WTC11 (cell line): ENCODE results near the gene C17orf67. TPM values are rescaled to one million over a fixed set of nuclear protein-coding genes. Genes with fewer than 3 reads are reported as not detected.
A peak's percentile ranks its signal among the peaks of the same experiment; 100 is the strongest.

Experiments used
- ATAC-seq: fragments of 200-7000 bp; cut with Tn5 transposase; 2 replicates; pipeline ENCODE4 v1.10.0; 2021; ENCODE audit warnings: mild to moderate bottlenecking, moderate library complexity
- CTCF ChIA-PET: fragments of 300-600 bp; sonication (Branson Sonifier 250); formaldehyde crosslinking; loops from one replicate; lab custom pipeline; 2021; ENCODE audit warnings: antibody characterized with exemption; lab: Charles Lee
- POLR2A ChIA-PET: fragments of 350-600 bp; sonication (Branson Sonifier 250); formaldehyde crosslinking; loops from one replicate; lab custom pipeline; 2021; ENCODE audit warnings: antibody characterized with exemption; lab: Charles Lee
- DNase-seq: peaks from one replicate; pipeline ENCODE4 v3.0.0; 2021; ENCODE audit warnings: low spot score
- H3K27ac Mint-ChIP-seq: 2 replicates; pipeline ENCODE4 v1.8.0; 2021; ENCODE audit warnings: mixed read lengths
- H3K27me3 Mint-ChIP-seq: 2 replicates; pipeline ENCODE4 v1.8.0; 2021; ENCODE audit warnings: low read depth, mild to moderate bottlenecking, moderate library complexity, mixed read lengths
- H3K36me3 Mint-ChIP-seq: 2 replicates; pipeline ENCODE4 v1.8.0; 2021; ENCODE audit warnings: mixed read lengths
- H3K4me1 Mint-ChIP-seq: 2 replicates; pipeline ENCODE4 v1.8.0; 2022; ENCODE audit warnings: mixed read lengths
- H3K4me3 Mint-ChIP-seq: 2 replicates; pipeline ENCODE4 v1.8.0; 2021; ENCODE audit warnings: mild to moderate bottlenecking, moderate library complexity, mixed read lengths
- H3K9me3 Mint-ChIP-seq: 2 replicates; pipeline ENCODE4 v1.8.0; 2021; ENCODE audit warnings: mixed read lengths
- AR ChIP-seq: fragments of 250-450 bp; sonication (Bioruptor Pico); IDR thresholded peaks from 2 replicates; pipeline ENCODE4 v1.9.0; 2021; ENCODE audit warnings: mild to moderate bottlenecking
- CTCF ChIP-seq: fragments of 200-600 bp; IDR thresholded peaks from 2 replicates; pipeline ENCODE4 v1.8.0; 2022; ENCODE audit warnings: antibody characterized with exemption
- ESRRA ChIP-seq: sonication (generic); formaldehyde crosslinking; IDR thresholded peaks from 2 replicates; pipeline ENCODE4 v1.8.1; 2022; ENCODE audit warnings: mild to moderate bottlenecking, missing genetic modification reagents, borderline replicate concordance
- KAT7 ChIP-seq: sonication (generic); formaldehyde crosslinking; IDR thresholded peaks from 2 replicates; pipeline ENCODE4 v1.8.1; 2023; ENCODE audit warnings: missing genetic modification reagents, mild to moderate bottlenecking, borderline replicate concordance
- USF2 ChIP-seq: sonication (generic); formaldehyde crosslinking; IDR thresholded peaks from 2 replicates; pipeline ENCODE4 v1.8.1; 2023; ENCODE audit warnings: mild to moderate bottlenecking, missing genetic modification reagents, moderate library complexity
- ZBTB21 ChIP-seq: sonication (generic); formaldehyde crosslinking; IDR thresholded peaks from 2 replicates; pipeline ENCODE4 v1.8.1; 2023; ENCODE audit warnings: mild to moderate bottlenecking, missing genetic modification reagents, borderline replicate concordance
- ZNF232 ChIP-seq: sonication (generic); formaldehyde crosslinking; IDR thresholded peaks from 2 replicates; pipeline ENCODE4 v1.8.0; 2022; ENCODE audit warnings: mild to moderate bottlenecking, missing genetic modification reagents
- total RNA-seq: library from RNA; stranded (reverse); gene quantifications from 3 replicates; pipeline ENCODE4 v1.2.3, GENCODE V29; 2021
- TF ChIP-seq, protein P1 (sequence below): fragments of 250-450 bp; sonication (Bioruptor Pico); IDR thresholded peaks from 2 replicates; pipeline ENCODE4 v2.1.2; 2022; ENCODE audit warnings: mild to moderate bottlenecking, moderate library complexity
- TF ChIP-seq, protein P2 (sequence below): sonication (generic); formaldehyde crosslinking; IDR thresholded peaks from 2 replicates; pipeline ENCODE4 v1.8.1; 2022; ENCODE audit warnings: mild to moderate bottlenecking, missing genetic modification reagents, moderate library complexity, borderline replicate concordance
- TF ChIP-seq, protein P3 (sequence below): sonication (generic); formaldehyde crosslinking; IDR thresholded peaks from 2 replicates; pipeline ENCODE4 v1.8.0; 2023; ENCODE audit warnings: mild to moderate bottlenecking, missing genetic modification reagents

The C17orf67 gene
- total RNA-seq, 1 experiment from 2014 or later = 3.3 TPM

DNA sequence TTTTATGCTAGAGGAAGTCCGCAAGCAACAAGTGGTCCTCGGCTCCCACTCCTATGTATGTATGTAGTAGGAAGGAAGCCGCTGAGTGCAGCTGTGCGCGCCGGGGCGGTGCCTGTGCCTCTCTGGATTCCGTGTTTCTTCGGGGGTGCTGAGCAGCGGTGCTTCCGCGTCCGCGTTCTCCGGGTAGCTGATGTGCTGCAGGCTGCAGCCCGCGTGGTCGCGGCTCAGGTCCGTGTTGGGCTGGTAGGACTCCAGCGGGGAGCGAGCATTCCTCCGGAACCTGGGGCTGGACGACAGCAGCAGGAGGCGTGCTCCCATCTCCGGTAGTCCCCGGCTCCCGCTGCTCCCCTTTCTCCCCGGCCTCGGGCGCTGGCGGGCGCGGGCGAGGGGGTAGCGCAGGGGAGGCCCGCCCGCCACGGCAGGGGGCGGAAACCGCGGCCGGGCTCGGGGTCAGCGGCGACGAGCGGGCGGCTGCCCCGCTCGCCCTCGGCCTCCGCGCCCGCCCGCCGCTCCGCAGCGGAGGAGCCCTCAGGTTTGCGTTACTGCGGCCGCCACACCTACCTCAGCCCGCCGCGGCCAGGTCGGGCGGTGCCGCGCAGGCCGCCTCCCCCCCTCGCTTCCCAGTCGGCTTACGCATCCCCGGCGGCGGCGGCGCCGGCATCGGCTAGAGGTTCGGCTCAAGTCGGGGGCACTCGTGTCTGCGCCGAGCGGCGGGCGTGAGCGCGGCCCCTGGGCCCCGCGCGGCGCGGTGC, 487 bp downstream of the C17orf67 start (continued):
- TF ChIP-seq, protein P1, sequence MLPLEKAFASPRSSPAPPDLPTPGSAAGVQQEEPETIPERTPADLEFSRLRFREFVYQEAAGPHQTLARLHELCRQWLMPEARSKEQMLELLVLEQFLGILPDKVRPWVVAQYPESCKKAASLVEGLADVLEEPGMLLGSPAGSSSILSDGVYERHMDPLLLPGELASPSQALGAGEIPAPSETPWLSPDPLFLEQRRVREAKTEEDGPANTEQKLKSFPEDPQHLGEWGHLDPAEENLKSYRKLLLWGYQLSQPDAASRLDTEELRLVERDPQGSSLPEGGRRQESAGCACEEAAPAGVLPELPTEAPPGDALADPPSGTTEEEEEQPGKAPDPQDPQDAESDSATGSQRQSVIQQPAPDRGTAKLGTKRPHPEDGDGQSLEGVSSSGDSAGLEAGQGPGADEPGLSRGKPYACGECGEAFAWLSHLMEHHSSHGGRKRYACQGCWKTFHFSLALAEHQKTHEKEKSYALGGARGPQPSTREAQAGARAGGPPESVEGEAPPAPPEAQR (CRISPR knock-in tag) = no peak
- TF ChIP-seq CTCF (no peak), ZNF232 (CRISPR knock-in tag) (0 out of 2 replicates have a peak, but pooled peaks have one; percentile 51), USF2 (CRISPR knock-in tag) (no peak), KAT7 (CRISPR knock-in tag) (0 out of 2 replicates have a peak, but pooled peaks have one; percentile 49), ESRRA (no peak), AR (CRISPR knock-in tag) (no peak)
- TF ChIP-seq, protein P2, sequence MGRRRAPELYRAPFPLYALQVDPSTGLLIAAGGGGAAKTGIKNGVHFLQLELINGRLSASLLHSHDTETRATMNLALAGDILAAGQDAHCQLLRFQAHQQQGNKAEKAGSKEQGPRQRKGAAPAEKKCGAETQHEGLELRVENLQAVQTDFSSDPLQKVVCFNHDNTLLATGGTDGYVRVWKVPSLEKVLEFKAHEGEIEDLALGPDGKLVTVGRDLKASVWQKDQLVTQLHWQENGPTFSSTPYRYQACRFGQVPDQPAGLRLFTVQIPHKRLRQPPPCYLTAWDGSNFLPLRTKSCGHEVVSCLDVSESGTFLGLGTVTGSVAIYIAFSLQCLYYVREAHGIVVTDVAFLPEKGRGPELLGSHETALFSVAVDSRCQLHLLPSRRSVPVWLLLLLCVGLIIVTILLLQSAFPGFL (CRISPR knock-in tag) = no peak
- TF ChIP-seq, protein P3, sequence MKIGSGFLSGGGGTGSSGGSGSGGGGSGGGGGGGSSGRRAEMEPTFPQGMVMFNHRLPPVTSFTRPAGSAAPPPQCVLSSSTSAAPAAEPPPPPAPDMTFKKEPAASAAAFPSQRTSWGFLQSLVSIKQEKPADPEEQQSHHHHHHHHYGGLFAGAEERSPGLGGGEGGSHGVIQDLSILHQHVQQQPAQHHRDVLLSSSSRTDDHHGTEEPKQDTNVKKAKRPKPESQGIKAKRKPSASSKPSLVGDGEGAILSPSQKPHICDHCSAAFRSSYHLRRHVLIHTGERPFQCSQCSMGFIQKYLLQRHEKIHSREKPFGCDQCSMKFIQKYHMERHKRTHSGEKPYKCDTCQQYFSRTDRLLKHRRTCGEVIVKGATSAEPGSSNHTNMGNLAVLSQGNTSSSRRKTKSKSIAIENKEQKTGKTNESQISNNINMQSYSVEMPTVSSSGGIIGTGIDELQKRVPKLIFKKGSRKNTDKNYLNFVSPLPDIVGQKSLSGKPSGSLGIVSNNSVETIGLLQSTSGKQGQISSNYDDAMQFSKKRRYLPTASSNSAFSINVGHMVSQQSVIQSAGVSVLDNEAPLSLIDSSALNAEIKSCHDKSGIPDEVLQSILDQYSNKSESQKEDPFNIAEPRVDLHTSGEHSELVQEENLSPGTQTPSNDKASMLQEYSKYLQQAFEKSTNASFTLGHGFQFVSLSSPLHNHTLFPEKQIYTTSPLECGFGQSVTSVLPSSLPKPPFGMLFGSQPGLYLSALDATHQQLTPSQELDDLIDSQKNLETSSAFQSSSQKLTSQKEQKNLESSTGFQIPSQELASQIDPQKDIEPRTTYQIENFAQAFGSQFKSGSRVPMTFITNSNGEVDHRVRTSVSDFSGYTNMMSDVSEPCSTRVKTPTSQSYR = no peak

- no peak overlapping the region for H3K27ac Mint-ChIP-seq
- H3K36me3 Mint-ChIP-seq = peaks cover 9% of the 10 kb centered on the region
- POLR2A ChIA-PET = no interaction called here
- CTCF ChIA-PET = interaction anchor here (4.3 kb wide), 1 partner anchor 12 kb away, joined by 36 read pairs; no protein-coding TSS in a partner anchor
- DNase-seq (no peak), ATAC-seq (no peak)
- no peak for TF ChIP-seq ZBTB21
- peak overlapping the region; percentile 83 for H3K4me3 Mint-ChIP-seq
- peaks cover 19% of the 10 kb centered on the region for H3K27me3 Mint-ChIP-seq
- peaks cover 4% of the 10 kb centered on the region; the same call in 1 of the 2 replicates for H3K9me3 Mint-ChIP-seq
- peaks cover 45% of the 10 kb centered on the region for H3K4me1 Mint-ChIP-seq
These were observed 1.3 kb downstream of the C17orf67 start for GRCh38 chr17:56832446-56832845.
